NOMO-1 (cell line): ENCODE results near the gene LEFTY1.

Source experiments
- DNase-seq, 2 experiments: peaks; one replicate each; lab custom pipeline; 2025; ENCODE audit not compliant: unreplicated experiment in 2 of 2; lab: John Stamatoyannopoulos, UW

LEFTY1 gene

DNA sequence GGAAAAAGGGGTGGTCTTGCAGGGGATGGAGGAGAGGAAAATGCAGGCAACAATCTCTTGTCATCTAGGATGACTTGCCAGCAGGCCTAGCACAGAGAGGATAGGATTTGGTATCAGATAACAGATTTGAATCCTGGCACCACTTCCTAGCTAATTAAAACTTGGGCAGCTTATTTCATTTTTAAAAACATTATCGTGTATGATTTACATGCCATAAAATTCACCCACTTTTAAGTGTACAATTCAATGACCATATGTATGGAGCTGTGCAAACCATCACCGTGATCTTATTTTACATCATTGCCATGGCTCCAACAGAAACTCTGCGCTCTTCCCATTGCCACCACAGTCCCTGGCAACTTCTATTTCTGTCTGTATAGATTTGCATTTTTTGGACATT, 28.2 kb upstream of the LEFTY1 start:
- DNase-seq = no peak

DNA sequence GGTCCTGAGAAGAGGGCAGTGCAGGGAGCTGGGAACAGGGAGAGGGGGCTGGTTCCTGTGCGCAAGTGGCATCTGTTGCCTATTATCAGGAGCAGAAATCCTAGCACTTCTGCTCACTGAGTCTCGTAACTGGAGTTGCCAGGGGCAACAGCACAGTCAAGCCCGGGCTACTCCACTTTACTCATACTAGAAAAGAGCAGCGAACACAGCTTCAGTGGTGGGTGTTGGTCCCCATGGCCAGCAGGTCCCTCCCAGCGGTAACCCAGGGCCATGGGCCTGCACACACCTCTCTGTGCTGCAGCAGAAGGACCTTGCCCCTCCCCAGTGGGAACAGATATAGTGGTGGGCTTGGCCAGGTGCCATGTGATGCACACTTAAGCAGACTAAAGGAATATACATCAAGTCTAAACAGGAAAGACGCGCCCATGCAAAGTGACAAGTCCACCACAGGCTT, 26.6 kb upstream of the LEFTY1 start:
- no peak for DNase-seq

DNA sequence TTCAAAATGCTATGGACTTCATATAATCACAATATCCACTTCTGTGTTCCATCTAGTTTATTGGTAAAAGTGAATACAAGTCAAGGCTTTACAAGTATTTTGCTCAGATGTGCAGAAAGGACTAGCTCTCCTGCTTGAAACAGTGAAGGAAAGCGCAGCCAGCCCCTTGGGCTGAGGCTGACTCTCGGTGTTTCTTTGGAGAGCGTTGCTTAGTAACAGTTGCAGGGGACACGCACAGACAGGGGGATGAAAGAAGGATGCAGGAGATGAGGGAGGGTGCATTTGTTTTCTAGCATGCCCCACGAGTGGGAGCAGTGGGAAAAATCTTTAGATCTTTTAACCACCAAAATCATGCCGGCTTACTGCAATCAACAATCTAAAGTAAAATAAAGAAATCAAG, 26.0 kb upstream of the LEFTY1 start:
- DNase-seq = no peak

DNA sequence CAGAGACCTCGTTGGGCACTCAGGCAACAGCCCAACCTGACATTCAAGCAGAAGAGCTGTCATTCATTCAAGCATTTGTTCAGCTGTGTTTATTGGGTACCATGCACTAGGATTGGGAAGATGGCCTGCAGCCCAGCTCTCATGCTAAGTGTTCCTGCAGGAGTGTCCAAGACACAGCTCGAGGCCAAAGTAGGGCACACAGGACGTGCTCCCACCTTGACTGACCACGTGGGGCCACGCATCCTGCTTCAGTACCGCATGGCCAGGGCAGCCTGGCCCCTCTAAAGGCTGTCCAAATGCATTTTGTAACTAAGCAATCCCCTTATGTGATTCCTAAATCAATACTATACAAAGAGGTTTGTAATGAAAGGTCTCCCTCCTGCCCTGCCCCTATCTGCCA, 25.4 kb upstream of the LEFTY1 start:
- no peak for DNase-seq

DNA sequence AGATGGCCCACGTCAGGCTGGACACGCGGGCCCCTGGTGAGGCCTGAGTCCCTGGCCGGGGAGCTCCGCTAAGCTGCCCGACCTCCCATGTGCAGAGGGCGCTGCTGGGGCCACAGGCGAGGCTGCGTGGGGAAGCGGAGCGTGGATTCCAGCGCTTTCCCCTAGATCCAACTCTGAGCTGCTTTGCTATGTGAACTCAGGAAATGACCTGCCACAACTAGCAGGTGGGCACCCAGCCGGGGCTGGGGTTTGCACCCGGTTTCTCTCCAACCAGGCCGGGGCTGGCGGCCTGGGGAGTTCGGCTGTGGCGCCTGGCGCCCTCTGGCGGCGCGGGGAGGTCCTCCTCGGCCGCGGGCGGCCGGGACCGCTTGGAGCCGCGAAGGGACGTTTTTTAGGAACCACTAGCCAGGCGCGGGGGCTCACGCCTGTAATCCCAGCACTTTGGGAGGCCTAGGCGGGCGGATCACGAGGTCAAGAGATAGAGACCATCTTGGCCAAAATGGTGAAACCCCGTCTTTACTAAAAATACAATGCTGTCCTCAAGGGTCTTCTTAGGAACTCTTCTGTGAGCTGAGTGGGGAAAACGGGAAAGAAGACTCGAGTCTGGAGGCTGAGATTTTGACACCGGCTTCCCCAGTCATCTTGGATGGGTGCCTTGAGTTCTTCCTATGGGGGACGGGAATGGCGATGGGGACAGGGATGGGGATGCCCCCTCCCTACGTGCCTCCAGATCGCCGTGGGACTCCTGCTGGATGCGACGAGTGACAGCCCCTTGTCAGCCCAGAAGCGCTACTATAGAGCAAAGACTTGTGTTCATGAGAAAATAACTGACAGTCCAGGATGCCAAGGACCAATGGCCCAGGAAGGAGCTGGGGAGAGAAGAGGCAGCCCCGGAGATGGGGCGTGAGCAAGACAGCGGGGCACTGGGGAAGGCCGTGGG, 22.5 kb upstream of the LEFTY1 start:
- no peak for DNase-seq

DNA sequence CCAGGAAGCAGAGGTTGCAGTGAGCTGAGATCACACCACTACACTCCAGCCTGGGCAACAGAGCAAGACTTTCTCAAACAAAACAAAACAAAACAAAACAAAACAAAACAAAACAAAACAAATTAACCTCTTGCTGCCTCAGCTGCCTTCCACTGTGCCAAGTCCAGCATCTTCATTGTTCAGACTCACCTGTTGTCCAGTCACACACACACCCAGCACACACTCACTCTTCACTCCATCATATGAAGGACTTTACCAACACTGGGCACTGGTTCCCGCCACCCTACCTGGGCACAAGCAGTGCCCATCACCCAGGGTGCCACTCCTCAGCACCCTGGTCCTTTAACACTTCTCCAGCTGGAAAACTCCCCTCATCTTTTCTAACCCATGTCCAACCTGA, 20.5 kb upstream of the LEFTY1 start:
- DNase-seq = no peak

DNA sequence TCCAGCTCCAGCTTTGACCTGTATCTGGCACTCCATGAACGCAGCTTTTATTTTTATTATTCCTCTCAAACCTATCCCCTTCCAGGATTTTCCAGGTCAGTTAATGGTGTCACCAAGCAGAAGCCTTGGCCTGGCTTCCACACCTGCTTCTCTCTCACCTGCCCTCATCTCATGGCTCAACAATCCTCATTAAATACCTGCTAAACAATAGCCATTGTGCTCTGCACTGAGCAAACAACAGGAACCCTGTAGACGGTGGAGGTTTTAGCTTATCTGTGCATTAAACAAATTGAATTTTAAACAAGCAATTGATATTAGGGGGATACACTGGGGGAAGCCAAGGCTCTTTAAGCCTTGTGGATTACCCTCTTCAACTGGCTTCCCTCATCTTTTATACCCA, 19.8 kb upstream of the LEFTY1 start:
- no peak for DNase-seq

DNA sequence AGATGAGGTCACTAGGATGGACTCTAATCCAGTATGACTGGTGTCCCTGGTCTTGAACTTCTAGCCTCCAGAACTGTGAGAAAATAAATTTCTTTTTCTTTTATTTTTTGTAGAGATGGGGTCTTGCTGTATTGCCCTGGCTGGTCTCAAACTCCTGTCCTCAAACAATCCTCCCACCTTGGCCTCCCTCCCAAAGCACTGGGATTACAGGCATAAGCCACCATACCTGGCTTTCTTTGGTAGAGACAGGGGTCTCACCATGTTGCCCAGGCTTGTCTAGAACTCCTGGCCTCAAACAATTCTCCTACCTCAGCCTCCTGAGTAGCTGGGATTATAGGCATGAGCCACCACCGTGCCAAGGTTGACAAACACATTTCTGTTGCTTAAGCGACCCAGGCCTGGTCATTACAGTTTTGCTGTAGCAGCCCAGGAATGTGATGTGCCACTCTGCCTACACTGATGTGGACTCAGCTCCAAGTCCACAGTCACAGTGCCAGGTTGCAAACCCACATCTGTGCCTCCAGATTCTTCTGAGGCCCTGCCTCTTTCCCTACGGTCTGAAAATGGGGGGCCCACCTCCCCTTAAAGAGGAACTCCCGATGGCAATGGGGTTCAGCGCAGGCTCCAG, 19.2 kb upstream of the LEFTY1 start:
- no peak for DNase-seq

DNA sequence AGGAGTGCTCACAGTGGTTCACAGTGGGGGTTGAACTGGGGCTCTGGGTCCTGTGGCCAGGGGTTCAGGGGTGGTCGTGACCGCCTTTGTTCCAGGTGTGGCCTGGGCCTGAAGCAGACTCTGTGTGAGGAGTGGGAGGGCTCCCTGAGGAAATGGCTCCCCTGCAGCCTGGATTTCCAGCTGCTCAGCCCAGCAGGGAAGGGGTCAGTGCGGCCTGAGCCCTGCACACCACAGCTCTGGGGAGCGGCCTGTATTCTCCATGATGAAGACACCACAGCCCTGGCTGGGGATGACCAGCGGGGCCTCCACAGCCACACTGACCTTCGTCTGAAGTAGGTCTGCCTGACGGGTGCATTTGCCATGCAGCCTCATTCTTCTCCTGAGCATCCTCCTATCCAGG, 18.4 kb upstream of the LEFTY1 start:
- no peak for DNase-seq

DNA sequence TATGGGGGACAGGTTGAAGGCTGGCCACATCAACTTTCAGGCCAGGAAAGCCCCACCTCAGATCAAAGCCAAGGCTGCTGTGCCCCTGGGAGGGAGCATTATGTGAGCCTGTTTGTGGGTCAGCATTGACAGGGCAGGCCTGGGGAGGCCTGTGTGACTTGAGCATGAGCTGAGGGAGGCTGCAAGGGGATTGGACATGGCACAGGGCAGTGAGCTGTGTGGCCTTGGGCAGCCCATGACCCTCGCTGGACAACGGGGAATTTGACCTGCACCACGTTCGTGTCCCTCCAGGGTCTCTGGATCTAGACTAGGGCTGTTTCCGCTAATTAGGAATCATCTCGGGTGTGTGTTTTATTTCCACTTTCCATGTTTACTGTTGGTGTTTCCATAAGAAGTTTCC, 17.5 kb upstream of the LEFTY1 start:
- DNase-seq = no peak

DNA sequence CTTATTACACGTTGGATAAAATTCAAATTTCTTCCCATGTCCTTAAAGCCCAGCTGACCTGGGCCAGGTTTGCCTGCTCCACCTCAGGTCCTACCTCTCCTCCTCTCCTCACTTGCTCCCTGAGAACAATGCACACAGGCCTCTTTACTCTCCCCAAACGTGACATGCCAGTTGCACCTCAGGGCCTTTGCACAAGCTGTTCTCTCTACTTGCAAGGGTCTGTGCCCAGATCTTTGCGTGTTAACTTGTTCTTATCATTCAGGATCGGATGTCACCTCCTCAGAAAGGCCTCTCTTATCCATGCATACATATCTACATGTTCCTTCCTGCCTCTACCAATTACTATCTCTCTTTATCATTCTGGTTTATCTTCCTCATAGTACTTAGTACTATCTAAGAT, 14.7 kb upstream of the LEFTY1 start:
- no peak for DNase-seq

DNA sequence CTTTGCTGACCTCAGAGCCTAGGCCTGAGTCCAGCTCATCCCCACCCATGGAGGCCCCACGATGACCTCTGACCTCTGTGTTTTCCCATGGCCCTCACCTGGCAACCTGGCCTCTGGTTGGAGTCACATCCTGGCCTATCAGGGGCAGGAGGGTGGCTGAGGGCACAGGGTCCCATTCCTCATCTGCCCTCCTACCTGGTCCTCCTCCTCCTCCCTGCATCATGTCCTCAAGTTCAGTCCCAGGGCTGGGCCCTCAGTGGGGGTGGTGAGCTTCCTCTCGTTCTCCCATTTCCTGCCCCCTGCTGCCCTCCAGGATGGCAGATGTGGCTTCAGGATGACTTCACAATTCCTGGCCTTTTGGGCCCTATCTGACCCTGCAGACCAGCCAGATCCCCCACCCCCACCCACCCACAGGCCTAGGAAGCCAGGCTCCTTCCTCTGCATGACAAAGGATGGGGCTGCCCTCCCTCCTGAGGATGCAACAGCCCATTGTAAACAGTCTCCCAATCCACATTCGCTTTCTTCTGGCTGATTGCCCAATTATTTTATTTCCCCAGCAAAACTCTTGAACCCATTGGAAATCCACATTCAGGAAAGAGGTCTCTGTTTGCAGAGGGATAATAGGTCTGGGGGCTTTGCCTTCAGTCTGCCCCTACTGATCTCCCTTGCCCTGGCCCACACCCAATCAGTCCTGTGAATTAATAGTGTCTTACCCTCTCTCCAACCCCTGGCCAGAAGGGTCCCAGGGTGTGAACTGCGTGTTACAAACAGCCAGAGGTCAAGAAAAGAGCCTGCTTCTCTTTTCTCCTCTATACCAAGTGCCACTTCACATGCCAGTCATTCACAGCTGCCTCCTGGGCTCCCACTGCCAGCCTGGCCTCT, 10.3 kb upstream of the LEFTY1 start:
- DNase-seq = no peak

DNA sequence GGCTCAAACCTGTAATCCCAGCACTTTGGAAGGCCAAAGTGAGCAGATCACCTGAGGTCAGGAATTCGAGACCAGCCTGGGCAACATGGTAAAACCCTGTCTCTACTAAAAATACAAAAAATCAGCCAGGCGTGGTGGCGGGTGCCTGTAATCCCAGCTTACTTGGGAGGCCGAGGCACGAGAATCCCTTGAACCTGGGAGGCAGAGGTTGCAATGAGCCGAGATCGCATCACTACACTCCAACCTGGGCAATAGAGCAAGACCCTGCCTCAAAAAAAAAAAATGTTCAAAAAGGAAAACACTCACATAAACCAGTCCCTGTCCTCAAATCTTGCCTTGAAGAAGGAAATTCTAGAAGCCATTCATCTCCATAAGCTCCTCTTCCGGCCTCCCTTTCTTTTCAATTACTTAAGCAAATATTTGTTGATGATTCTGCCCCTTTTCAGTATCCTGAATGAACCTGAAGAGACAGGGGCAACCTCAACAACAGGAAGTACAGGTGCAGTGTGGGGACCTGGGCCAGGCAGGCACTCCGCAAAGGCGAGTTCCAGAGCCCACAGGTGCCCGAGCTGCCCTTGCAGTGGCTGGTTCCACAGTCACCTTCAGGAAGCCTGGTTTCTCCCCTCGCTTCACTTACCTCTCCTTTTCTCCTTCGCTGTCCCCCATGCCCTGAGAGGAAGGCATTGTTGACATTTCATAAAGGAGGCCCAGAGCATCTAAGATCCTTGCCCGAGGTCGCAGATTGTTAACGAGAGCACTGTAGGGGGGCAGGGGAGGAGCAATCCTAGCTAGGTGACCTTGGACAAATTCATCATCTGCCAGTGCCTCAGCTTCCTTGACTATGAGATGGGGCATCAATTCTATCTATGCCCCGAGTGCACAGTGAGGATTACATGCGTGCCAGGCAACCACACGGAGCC, 8.9 kb upstream of the LEFTY1 start:
- no peak for DNase-seq

DNA sequence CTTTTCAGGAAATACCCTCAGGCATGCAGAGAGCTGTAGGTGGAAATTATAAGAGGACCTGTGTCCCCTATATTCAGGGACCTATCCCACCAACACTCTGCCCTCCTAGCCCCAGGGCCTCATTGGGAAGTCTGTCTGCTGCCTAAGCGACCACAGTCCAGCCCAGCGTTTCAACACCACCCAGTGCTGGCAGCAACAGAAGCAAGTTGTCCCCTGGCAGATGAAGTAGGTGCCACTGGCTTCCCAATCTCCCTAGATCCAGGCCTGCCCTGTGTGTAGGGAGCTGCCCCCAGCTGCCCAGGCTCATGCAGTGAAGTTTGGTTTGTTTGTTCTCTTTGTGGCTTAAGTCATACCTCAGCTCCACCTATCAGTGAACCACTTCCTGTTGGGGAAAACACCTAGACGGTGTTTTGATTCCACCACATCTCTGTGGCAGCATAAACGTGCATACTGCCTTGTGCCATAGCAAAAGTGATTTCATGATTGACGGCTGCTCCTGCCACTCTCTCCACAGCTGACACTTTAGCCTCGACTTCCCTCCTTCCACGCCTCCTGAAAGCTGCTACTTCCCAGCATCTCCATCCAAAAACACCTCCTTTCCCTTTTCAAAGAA, 8.1 kb upstream of the LEFTY1 start:
- DNase-seq = no peak

DNA sequence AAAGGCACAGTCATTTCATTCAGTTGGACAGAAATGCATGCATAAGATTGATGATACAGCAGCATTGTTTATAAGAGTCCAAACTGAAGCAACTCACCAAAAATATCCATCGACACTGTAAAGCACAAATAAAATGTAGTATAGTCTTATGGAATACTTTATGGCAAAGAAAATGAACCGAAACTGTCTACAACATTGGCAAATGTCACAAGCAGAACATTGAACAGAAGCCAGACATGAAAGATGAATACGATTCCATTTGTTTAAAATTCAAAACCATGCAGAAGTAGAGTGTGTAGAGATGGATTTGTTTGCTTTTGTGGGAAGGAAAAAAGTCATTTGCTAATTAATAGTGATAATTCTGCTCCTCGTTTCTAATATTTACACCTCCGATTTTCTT, 7.5 kb upstream of the LEFTY1 start:
- no peak for DNase-seq

DNA sequence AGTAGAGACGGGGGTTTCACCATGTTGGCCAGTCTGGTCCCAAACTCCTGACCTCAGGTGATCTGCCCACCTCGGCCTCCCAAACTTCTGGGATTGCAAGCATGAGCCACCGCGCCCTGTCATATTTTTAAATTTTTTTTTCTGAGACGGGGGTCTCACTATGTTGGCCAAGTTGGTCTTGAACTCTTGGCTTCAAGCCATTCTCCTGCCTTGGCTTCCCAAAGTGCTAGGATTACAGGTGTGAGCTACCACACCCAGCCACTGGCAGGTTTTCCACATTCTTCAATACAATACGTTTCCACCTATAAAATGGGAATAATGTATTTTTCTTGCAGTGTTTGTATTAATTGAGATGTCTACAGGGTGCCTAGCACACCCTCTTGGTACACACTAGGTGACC, 3.4 kb upstream of the LEFTY1 start:
- no peak for DNase-seq

DNA sequence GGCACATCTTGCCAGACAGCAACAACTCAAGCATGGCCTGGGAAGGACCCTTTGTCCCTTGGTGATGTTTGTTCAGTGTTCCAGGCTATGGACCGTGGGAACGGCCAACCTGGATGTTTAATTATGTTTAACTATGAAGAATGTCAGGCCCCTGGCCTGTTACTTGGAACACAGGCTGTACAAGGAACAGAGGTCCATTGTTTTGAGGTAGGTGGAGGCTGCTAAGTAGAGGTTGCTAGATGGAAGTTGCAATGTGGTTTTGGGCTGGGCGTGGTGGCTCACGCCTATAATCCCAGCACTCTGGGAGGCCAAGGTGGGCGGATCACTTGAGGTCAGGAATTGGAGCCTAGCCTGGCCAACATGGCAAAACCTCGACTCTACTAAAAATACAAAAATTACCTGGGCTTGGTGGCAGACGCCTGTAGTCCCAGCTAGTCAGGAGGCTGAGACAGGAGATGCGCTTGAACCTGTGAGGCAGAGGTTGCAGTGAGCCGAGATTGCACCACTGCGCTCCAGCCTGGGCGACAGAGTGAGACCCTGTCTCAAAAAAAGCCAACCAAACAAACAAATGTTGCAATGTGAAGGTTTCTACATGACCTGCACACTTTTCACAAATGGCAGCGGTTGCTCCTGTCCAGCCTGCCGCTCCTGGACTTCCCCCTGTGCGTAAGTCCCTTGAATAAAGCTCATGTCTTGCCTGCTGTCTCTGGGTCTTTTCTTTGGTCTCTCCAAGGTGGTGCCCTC, 2.5 kb upstream of the LEFTY1 start:
- no peak for DNase-seq

DNA sequence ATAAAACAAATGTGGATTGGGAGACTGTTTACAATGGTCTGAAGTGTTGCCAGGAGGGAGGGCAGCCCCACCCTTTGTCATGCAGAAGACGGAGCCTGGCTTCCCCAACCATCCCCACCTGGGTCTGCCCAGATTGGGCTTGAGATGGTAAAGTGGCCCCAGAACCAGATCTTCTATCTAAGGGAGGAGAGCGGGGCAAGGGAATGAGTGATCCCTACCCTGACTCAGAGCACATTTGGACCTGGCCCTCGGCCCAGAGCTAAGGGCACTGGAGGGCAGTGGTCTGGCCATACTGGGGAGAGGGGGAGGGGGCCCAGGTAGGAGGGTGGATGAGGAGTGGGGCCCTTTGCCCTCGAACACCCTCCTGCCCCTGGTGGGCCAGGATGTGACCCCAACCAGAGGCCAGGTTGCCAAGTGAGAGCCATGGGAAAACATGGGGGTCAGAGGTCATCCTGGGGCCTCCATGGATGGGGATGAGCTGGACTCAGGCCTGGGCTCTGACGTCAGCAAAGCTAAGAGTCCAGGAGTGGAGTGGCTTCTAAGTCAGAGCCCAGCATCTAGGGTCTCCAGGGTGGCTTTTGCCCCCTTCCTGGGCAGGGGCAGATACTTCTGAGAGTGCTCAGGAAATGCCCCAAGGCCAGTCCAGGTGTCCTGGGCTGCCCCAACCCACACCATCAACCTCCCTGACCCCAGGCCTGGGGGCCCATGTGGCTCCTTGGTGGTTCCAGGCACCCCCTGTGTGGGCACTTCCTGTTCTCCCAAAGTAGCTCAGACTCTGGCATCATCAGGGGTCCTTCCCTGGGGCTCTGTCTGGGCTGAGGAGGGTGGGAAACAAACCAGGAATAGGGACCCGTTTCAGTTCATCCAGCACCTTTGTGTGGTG, 1.6 kb upstream of the LEFTY1 start:
- DNase-seq = no peak
